Anterior cingulate cortex (tissue), 58 donors: ENCODE results near the gene DOK7.
A peak's percentile ranks its signal among the peaks of the same experiment; 100 is the strongest.
"Not testable (repeated sequence)": the region's sequence is repeated elsewhere in the genome, so short reads cannot be mapped to it uniquely, and the experiment has no call there.

Source experiments
- DNase-seq, 58 donors: peaks; one replicate each; lab custom pipeline; 2025; lab: John Stamatoyannopoulos, UW

The DOK7 gene

GRCh38 chr4:3527101-3527913 lies 64.2 kb downstream of the DOK7 start:
- DNase-seq: no peak

- no peak for DNase-seq
These were observed 65.1 kb downstream of the DOK7 start for GRCh38 chr4:3527914-3528876.

- peak in 6 of 58 donors; percentile 8 to 45 (median 22) for DNase-seq
These were observed 66.3 kb downstream of the DOK7 start for GRCh38 chr4:3529363-3529762.

- no peak for DNase-seq
These were observed 66.9 kb downstream of the DOK7 start for GRCh38 chr4:3530051-3530450.

- DNase-seq: peak in 2 of 58 donors; percentile 14 to 36
These were observed 67.7 kb downstream of the DOK7 start for GRCh38 chr4:3530663-3531254.

- no peak for DNase-seq
These were observed 68.3 kb downstream of the DOK7 start for GRCh38 chr4:3531318-3531878.

- peak; percentile 62 to 98 (median 92) for DNase-seq
These were observed 69.0 kb downstream of the DOK7 start, which contains the start of gene LRPAP1 for GRCh38 chr4:3531879-3532750. LRPAP1 (minus strand) TSS chr4:3532422; CDS start chr4:3532412, 10 bp downstream.

GRCh38 chr4:3532751-3533422 lies 69.8 kb downstream of the DOK7 start:
- DNase-seq: no peak

- DNase-seq: no peak
These were observed 70.3 kb downstream of the DOK7 start for GRCh38 chr4:3533423-3533820.

GRCh38 chr4:3535812-3536211 lies 72.7 kb downstream of the DOK7 start:
- not testable (repeated sequence) for DNase-seq

GRCh38 chr4:3538906-3539305 lies 75.8 kb downstream of the DOK7 start:
- not testable (repeated sequence) for DNase-seq

GRCh38 chr4:3543415-3543814 lies 80.3 kb downstream of the DOK7 start:
- DNase-seq: not testable (repeated sequence)
